RWPE2 (cell line): ENCODE measurements around the gene SUPV3L1.

Experiments
- ATAC-seq: fragments of 200-7000 bp; cut with Tn5 transposase; 3 replicates; pipeline ENCODE4 v1.9.1; 2021; ENCODE audit warnings: low read depth
- DNase-seq: peaks from one replicate; pipeline ENCODE4 v3.0.0-alpha.2; 2020; ENCODE audit warnings: low spot score
- H3K27ac ChIP-seq: fragments of 450-650 bp; 2 replicates; pipeline ENCODE4 v1.5.1; 2017; ENCODE audit warnings: mild to moderate bottlenecking; ENCODE audit not compliant: poor library complexity, severe bottlenecking
- H3K27me3 ChIP-seq: fragments of 250-450 bp; sonication (Bioruptor Pico); 2 replicates; pipeline ENCODE4 v1.5.1; 2021; ENCODE audit warnings: mild to moderate bottlenecking, moderate library complexity; ENCODE audit not compliant: insufficient read depth, poor library complexity, severe bottlenecking
- H3K36me3 ChIP-seq: fragments of 250-450 bp; sonication (Bioruptor Pico); 2 replicates; pipeline ENCODE4 v1.5.1; 2020; ENCODE audit warnings: low read depth, mild to moderate bottlenecking, moderate library complexity
- H3K4me1 ChIP-seq: fragments of 250-450 bp; sonication (Bioruptor Pico); 2 replicates; pipeline ENCODE4 v1.5.1; 2021; ENCODE audit warnings: mild to moderate bottlenecking, moderate library complexity; ENCODE audit not compliant: insufficient read depth, poor library complexity, severe bottlenecking
- H3K4me3 ChIP-seq: fragments of 250-450 bp; sonication (Bioruptor Pico); 2 replicates; pipeline ENCODE4 v1.5.1; 2021; ENCODE audit warnings: mild to moderate bottlenecking, moderate library complexity; ENCODE audit not compliant: severe bottlenecking
- H3K9me3 ChIP-seq: fragments of 250-450 bp; sonication (Bioruptor Pico); 2 replicates; pipeline ENCODE4 v1.5.1; 2021; ENCODE audit warnings: mild to moderate bottlenecking, moderate library complexity; ENCODE audit not compliant: severe bottlenecking
- TF ChIP-seq, protein P1 (sequence below): fragments of 450-650 bp; IDR thresholded peaks from one replicate; pipeline ENCODE4 v1.5.1; 2017; ENCODE audit warnings: mild to moderate bottlenecking, moderate library complexity; ENCODE audit not compliant: poor library complexity, severe bottlenecking

The SUPV3L1 gene

GRCh38 chr10:69242852-69243212, 62.8 kb downstream of the SUPV3L1 start:
- H3K4me3 ChIP-seq, result no peak overlapping the region
- no peak for DNase-seq
- H3K9me3 ChIP-seq, result no peaks in the 10 kb centered on the region
- no peaks in the 10 kb centered on the region for H3K27me3 ChIP-seq
- TF ChIP-seq, protein P1, sequence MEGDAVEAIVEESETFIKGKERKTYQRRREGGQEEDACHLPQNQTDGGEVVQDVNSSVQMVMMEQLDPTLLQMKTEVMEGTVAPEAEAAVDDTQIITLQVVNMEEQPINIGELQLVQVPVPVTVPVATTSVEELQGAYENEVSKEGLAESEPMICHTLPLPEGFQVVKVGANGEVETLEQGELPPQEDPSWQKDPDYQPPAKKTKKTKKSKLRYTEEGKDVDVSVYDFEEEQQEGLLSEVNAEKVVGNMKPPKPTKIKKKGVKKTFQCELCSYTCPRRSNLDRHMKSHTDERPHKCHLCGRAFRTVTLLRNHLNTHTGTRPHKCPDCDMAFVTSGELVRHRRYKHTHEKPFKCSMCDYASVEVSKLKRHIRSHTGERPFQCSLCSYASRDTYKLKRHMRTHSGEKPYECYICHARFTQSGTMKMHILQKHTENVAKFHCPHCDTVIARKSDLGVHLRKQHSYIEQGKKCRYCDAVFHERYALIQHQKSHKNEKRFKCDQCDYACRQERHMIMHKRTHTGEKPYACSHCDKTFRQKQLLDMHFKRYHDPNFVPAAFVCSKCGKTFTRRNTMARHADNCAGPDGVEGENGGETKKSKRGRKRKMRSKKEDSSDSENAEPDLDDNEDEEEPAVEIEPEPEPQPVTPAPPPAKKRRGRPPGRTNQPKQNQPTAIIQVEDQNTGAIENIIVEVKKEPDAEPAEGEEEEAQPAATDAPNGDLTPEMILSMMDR, result no peak
- H3K27ac ChIP-seq, result no peak overlapping the region
- peaks cover 13% of the 10 kb centered on the region for H3K4me1 ChIP-seq
- H3K36me3 ChIP-seq, result no peaks in the 10 kb centered on the region
- ATAC-seq, result no peak

- no peak for DNase-seq
- Histone ChIP-seq H3K27me3 (no peaks in the 10 kb centered on the region), H3K27ac (no peak overlapping the region), H3K9me3 (no peaks in the 10 kb centered on the region), H3K36me3 (no peaks in the 10 kb centered on the region), H3K4me3 (no peak overlapping the region), H3K4me1 (peaks cover 13% of the 10 kb centered on the region)
- ATAC-seq, result no peak
- TF ChIP-seq, protein P1, result no peak
Observed at GRCh38 chr10:69243817-69244216, 63.8 kb downstream of the SUPV3L1 start.

GRCh38 chr10:69246036-69246435, 66.0 kb downstream of the SUPV3L1 start:
- no peak for DNase-seq

DNA sequence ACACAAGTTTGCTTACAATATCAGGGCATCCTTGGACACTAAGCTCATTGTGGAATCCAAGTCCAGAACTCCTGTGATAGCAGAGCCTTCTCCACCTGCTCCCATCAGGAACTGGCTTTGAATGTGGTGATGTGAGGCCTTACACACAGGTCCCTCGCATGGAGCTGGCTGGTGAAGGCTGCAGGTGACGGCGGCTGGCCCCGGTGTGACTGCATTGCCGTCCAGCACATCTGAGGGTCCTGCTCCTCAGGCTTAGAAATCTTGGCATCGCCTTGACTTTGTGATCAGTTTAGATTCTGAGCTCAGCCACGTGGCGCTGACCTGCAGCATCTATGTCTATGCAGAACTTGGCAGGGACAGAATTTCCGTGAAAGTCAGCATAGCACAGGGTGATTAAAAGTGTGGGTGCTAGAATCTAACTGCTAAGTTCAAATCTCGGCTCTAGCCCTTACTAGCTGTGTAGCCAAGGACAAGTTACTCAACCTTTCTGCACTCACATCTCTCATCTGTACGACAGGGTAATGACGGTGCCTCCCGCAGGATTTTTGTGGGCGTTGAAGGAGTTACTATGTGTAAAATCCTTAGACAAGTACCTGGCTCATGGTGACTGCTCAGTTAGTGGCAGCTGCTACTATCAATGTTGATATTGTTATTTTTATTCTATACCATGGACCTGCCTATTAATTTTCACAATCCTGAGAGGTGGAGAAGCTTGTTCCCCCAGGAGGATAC, 66.7 kb downstream of the SUPV3L1 start:
- Histone ChIP-seq H3K27me3 (no peaks in the 10 kb centered on the region), H3K27ac (no peak overlapping the region), H3K36me3 (no peaks in the 10 kb centered on the region), H3K4me3 (no peak overlapping the region), H3K4me1 (peaks cover 1% of the 10 kb centered on the region), H3K9me3 (no peaks in the 10 kb centered on the region)
- ATAC-seq, result no peak
- no peak for DNase-seq
- TF ChIP-seq, protein P1, result no peak

More at GRCh38 chr10:69246036-69246435, 66.0 kb downstream of the SUPV3L1 start:
- H3K4me3 ChIP-seq, result no peak overlapping the region
- H3K9me3 ChIP-seq, result no peaks in the 10 kb centered on the region
- no peaks in the 10 kb centered on the region for H3K36me3 ChIP-seq
- TF ChIP-seq, protein P1, result no peak
- ATAC-seq, result no peak
- H3K27me3 ChIP-seq, result no peaks in the 10 kb centered on the region
- no peak overlapping the region for H3K27ac ChIP-seq
- peaks cover 8% of the 10 kb centered on the region for H3K4me1 ChIP-seq

- ATAC-seq (no peak), DNase-seq (no peak)
- TF ChIP-seq, protein P1, result no peak
- no peaks in the 10 kb centered on the region for H3K27me3 ChIP-seq
- no peaks in the 10 kb centered on the region for H3K36me3 ChIP-seq
- no peak overlapping the region for H3K4me3 ChIP-seq
- no peaks in the 10 kb centered on the region for H3K4me1 ChIP-seq
- H3K9me3 ChIP-seq, result no peaks in the 10 kb centered on the region
- H3K27ac ChIP-seq, result no peak overlapping the region
Observed at GRCh38 chr10:69247313-69247710, 67.3 kb downstream of the SUPV3L1 start.
